Posterior cingulate gyrus (tissue), 11 donors: Measurements from ENCODE around the gene BOD1L1.

Source experiments
- DNase-seq, 10 donors: peaks; one replicate each; pipeline versions ENCODE4 v3.0.0 to v3.0.0-alpha.2; 2020 to 2021; ENCODE audit warnings: mixed read lengths in 3 of 10
- intact Hi-C: fragments of 100-400 bp; cut with DNase I; formaldehyde crosslinking; loops from one replicate; pipeline ENCODE4 v1.15.1; 2023

The BOD1L1 gene

DNA sequence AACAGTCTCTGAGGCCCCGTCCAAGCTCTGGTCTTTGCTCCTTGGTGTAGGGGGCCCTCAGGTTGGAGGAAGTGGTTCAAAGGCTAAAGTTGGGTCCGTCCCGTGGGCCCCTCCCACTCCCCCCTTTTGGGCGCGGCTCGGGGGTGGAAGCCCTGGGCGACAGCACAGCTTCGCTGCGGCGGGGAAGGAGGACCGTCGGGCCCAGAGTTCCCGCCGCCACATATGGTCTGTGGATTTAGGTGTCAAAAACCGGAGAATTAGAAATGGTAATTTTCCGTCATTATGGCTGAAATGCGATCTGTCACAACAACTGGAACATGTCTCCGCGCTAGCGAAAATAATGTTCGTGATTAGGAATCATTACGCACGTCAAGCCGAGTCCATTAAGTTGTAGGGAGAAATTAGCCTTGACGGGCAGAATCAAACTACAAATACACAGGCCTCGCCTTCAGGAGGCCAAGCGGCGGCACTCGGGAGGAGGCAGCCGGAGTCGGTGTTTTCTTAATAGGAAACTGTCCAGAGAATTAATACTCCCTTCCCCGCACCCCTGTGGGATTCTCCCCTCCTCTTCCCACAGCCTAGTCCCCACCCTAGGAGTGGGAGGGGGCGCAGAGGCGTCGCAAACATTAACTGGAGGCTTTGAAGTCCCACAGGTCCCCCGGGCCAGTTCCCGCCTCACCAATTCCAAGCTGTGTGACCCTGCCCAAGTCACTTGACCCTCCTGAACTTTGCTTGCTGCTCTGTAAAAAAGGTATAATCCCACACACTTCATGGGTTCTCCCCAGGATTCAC, 98.2 kb downstream of the BOD1L1 start:
- DNase-seq: no peak
- intact Hi-C loops: no loop called here

GRCh38 chr4:13528821-13529127, 98.8 kb downstream of the BOD1L1 start:
- intact Hi-C loops: no loop called here
- no peak for DNase-seq

- DNase-seq: no peak
- intact Hi-C loops: no loop called here
Observed at GRCh38 chr4:13527981-13528820, 99.3 kb downstream of the BOD1L1 start.

- DNase-seq: no peak
- intact Hi-C loops: no loop called here
Observed at GRCh38 chr4:13527192-13527980, 100.1 kb downstream of the BOD1L1 start.

- intact Hi-C loops: no loop called here
- no peak for DNase-seq
Observed at GRCh38 chr4:13526658-13527057, 100.9 kb downstream of the BOD1L1 start.

- intact Hi-C loops: no loop called here
- no peak for DNase-seq
Observed at GRCh38 chr4:13525606-13526281, 101.8 kb downstream of the BOD1L1 start.

- intact Hi-C loops: no loop called here
- DNase-seq: peak in 2 of 10 donors; percentile 41 to 45
Observed at GRCh38 chr4:13524504-13525243, 102.9 kb downstream of the BOD1L1 start.

DNA sequence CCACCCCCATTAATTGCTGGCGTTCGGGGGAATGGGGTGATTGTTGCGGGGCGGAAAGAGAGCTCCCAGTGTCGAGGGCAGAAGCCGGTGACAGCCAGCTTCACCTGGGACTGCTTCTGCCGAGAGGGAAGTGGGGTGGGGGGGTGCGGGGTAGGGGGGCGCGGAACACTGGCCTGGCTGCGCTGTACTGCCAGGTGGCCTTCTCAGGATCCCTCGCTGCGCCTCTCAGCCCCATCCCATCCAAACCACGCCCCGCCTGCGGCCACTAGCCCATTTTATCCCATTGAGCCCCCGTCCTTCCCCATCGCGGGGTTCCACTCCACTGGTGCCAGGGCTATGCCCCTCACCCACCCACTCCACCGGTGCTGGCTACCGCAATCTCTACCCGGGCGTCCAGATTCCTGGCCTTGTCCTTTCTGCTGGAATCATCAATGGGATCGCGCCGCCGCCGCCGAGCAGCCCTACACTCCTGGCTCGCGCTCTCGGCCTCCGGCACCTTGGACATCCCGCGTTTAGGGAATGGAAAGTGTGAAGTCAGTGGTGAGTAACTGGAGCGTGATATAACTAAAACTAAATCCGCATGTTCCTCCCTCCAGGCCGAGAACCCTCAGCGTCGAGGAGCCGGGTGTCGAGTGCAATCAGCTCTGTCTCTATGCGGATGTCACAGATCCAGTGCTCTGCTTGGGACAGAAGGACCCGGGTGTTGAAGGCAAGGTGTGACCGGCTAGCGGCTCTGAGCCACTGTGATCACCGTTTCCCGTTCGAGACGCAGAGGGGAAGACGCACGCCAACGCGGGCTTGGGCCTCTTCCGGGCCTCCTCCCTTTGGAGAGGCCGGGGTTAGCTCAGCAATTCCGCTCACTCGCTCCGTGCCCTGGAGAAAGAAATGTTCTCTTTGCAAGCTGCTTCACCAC, 103.7 kb downstream of the BOD1L1 start:
- peak in 1 of 10 donors; percentile 66 for DNase-seq
- intact Hi-C loops: no loop called here

DNA sequence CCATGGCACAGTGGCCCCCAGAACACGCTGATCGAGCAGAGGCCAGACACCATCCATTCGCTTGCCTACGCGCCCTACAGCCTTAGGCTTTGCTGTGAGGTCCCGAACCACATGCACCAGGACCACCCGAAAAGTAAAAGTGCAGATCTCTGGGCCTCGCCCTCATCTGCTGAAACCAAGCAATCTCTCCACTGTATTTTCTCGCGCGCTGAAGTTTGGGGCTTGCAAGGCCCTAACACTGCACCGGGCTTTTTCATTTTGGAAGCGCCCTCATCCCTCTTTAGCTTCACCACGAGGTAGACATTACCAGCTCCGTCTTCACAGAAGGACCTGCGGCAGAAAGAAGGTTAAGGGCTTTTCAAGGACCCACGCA, 104.4 kb downstream of the BOD1L1 start:
- intact Hi-C loops: no loop called here
- no peak for DNase-seq

DNA sequence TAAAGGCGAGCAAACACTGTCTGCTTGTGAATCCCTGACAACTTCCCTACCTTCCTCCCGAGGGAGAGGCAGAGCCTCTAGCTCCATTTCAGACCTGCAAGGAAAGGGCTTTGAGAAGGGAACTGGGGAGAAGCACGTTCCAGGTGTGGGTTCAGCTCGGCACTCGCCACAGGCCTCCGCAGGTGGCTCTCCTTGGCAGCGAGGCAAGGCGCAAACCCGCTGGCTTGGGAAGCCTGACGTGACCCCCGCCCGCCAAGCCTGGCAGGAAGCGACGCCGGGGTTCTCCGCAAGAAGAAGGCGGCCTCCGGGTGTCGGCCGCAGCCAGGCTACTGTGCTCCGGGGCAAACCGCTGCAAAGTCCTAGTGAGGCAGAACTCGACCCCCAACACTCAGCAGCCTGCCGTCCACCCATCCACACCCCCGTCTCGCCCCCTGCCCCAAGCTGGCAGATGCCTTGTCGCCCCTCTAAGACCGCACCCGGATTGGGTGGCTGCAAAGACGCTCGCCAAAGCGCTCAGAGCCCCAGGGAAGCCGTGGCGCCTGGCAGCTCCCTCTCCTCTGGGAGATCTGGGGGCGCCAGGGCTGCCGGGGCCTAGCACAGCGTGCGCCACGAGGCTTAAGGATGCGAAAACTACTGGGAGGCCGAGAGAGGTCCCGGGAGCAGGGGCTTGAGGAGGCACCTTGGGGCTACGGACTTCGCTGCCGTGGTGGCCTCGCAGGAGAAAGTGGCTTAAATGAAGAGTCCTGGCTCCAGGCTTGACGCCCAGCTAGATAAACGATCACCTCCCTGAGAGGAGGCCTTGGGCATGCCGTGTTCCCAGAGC, 105.0 kb downstream of the BOD1L1 start:
- peak in 1 of 10 donors; percentile 76 for DNase-seq
- intact Hi-C loops: no loop called here

DNA sequence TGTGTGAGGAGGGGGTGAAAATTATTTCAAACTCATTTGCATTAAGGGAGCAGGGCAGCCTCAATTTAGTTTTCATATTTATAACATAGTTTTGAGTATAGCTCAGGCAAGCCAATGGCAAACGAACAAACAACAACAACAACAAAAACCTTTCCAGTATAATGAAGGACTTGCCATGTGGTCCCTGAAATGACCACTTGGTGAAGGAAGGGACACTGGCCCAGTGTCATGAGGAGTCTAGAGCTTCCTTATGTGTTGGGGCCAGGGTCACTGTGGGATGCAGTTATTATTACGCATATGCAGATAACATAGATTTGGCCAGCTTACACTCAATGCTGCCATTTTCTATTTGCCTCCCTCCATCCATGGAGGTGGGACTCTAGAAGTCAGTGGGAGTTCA, 106.5 kb downstream of the BOD1L1 start:
- intact Hi-C loops: no loop called here
- no peak for DNase-seq
